HG02798 (cell line): ENCODE data around the gene ADTRP.

Experiments used
- ATAC-seq: cut with Tn5 transposase; IDR thresholded peaks from one replicate; pipeline ENCODE4 v1.9.1; 2021; ENCODE audit warnings: mild to moderate bottlenecking; ENCODE audit not compliant: unreplicated experiment, poor library complexity

ADTRP gene

GRCh38 chr6:11804701-11805100 lies 26.1 kb upstream of the ADTRP start:
- no peak for ATAC-seq

GRCh38 chr6:11804135-11804534 lies 25.5 kb upstream of the ADTRP start:
- no peak for ATAC-seq

- no peak for ATAC-seq
Measured at GRCh38 chr6:11803591-11803971, 25.0 kb upstream of the ADTRP start.

- ATAC-seq, result no peak
Measured at GRCh38 chr6:11802886-11803590, 24.4 kb upstream of the ADTRP start.

GRCh38 chr6:11800531-11800930 lies 21.9 kb upstream of the ADTRP start:
- ATAC-seq, result peak; percentile 67

GRCh38 chr6:11798538-11798937 lies 19.9 kb upstream of the ADTRP start:
- no peak for ATAC-seq

- ATAC-seq, result no peak
Measured at GRCh38 chr6:11798096-11798495, 19.5 kb upstream of the ADTRP start.

- ATAC-seq, result no peak
Measured at GRCh38 chr6:11796829-11797228, 18.2 kb upstream of the ADTRP start.

GRCh38 chr6:11795403-11795802 lies 16.8 kb upstream of the ADTRP start:
- ATAC-seq, result no peak

GRCh38 chr6:11793277-11793676 lies 14.7 kb upstream of the ADTRP start:
- no peak for ATAC-seq

GRCh38 chr6:11791354-11792107 lies 12.9 kb upstream of the ADTRP start:
- ATAC-seq, result no peak

GRCh38 chr6:11789744-11790143 lies 11.1 kb upstream of the ADTRP start:
- ATAC-seq, result no peak

- ATAC-seq, result no peak
Measured at GRCh38 chr6:11788043-11788442, 9.4 kb upstream of the ADTRP start.

GRCh38 chr6:11785774-11786579 lies 7.4 kb upstream of the ADTRP start:
- peak; percentile 94 for ATAC-seq

- ATAC-seq, result peak; percentile 53
Measured at GRCh38 chr6:11785415-11785773, 6.8 kb upstream of the ADTRP start.

- no peak for ATAC-seq
Measured at GRCh38 chr6:11784341-11784740, 5.7 kb upstream of the ADTRP start.

GRCh38 chr6:11783524-11784064 lies 5.0 kb upstream of the ADTRP start:
- ATAC-seq, result no peak

- ATAC-seq, result no peak
Measured at GRCh38 chr6:11782524-11782923, 3.9 kb upstream of the ADTRP start.

- ATAC-seq, result no peak
Measured at GRCh38 chr6:11780097-11780428, 1.5 kb upstream of the ADTRP start.

- ATAC-seq, result no peak
Measured at GRCh38 chr6:11779329-11780096, 910 bp upstream of the ADTRP start.
